NB4 (cell line): ENCODE measurements around the gene TRNAU1AP.

Source experiments
- MAX ChIP-seq: IDR thresholded peaks from 2 replicates; pipeline ENCODE4 v1.6.1; 2011; ENCODE audit warnings: low read depth, low read length
- MYC ChIP-seq: IDR thresholded peaks from 2 replicates; pipeline ENCODE4 v1.6.1; 2011; ENCODE audit warnings: low read depth, low read length
- POLR2A ChIP-seq: IDR thresholded peaks from 2 replicates; pipeline ENCODE4 v1.6.1; 2011; ENCODE audit warnings: mild to moderate bottlenecking; ENCODE audit not compliant: insufficient read length; ENCODE audit errors: extremely low read depth
- TF ChIP-seq, protein P1 (sequence below): IDR thresholded peaks from one replicate; pipeline ENCODE4 v1.5.1; 2012; ENCODE audit warnings: low read depth, low read length

DNA sequence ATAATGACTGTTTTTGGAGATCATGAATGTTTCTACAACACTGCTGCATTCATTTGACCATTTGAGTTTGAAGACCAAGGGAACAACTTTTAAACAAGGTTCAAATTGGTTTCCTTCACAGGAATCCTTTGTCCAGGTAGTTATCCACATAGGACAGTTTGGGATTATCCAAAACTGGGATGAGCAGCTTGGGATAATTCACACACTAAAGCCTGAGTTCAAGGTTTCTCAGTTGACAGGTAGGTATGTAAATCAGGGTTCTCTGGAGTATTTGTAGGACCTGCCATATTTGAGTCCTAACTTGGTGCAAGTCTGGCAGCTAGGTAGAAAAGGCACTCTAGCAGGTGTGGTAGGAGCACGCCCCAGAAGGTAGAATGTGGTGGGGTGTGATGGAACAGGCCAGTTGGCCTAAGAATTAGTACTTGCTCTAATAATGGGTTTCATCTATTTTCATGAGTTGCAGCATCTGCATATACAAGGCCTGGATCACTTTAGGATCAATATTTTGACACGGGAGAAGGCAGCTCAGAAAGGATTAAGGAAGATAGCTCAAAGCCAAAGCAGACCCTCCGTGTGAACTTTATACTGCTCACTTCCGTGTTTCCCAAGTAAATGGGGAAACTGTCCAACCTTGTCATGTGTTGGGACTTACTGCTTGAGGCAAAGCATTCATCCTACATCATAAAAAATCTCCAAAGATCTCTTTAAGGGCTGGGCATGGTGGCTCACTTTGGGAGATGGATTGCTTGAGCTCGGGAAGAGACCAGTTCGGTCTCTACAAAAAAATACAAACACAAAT, 25.1 kb downstream of the TRNAU1AP start:
- TF ChIP-seq, protein P1, sequence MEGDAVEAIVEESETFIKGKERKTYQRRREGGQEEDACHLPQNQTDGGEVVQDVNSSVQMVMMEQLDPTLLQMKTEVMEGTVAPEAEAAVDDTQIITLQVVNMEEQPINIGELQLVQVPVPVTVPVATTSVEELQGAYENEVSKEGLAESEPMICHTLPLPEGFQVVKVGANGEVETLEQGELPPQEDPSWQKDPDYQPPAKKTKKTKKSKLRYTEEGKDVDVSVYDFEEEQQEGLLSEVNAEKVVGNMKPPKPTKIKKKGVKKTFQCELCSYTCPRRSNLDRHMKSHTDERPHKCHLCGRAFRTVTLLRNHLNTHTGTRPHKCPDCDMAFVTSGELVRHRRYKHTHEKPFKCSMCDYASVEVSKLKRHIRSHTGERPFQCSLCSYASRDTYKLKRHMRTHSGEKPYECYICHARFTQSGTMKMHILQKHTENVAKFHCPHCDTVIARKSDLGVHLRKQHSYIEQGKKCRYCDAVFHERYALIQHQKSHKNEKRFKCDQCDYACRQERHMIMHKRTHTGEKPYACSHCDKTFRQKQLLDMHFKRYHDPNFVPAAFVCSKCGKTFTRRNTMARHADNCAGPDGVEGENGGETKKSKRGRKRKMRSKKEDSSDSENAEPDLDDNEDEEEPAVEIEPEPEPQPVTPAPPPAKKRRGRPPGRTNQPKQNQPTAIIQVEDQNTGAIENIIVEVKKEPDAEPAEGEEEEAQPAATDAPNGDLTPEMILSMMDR: no peak
- TF ChIP-seq MAX: no peak
- TF ChIP-seq MYC: no peak
- TF ChIP-seq POLR2A: no peak
